GM21786 (cell line): Measurements from ENCODE around the gene PER2.
"Not testable (repeated sequence)": the region's sequence is repeated elsewhere in the genome, so short reads cannot be mapped to it uniquely, and the experiment has no call there.

Source experiments
- ATAC-seq: cut with Tn5 transposase; IDR thresholded peaks from one replicate; pipeline ENCODE4 v1.9.1; 2021; ENCODE audit not compliant: unreplicated experiment

Gene PER2

DNA sequence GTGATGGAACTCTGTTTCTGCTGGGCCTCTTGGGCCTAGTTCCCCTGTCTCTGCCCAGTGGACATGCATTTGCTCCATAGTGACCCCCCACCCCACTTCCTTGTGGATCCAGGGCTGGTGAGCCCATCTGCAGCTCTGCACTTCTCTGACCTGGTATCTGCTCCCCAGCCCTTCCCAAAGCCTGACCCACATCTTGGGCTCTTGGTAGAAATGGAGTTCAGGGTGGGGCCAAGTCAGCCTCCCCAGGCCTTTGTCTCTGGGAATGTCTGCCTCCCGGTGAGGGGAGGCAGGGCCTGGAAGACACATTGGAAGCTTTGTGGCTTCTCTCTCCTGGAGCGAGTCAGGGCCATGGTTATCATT is 25.6 kb upstream of the PER2 start:
- ATAC-seq, result no peak

DNA sequence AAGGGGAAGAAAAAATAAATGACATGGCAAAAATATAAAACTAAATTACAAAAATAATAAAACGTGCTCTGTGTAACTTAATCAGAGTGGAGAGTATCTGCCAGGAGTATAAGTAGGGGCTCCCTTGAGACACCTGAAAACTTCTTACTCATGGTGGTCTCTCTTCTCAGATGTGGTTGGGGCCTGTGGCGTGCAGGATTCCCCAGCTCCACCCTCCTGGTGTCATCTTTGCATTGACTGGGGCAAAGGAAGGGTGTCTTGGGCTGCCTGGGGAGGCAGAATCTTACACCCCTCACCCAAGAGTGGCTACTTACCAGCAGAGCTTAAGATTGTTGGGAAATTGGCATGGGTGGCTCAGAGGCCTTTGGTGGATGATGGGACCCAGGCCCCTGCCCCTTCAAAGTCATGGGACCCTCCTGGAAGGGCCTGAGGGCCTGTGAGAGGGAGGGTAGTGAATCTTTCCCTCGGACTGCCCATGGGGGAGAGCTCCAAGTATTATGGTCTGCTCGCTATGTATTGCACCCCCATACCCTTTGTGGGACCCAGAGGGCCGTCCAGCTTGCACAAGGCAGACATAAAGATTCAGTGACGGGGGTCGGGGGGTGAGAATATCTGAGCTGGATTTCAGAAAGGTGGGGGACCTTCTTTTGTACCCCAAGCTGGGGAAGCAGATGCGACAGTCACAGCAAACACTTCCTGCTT is 25.0 kb upstream of the PER2 start:
- ATAC-seq, result no peak

- ATAC-seq, result not testable (repeated sequence)
These were observed 22.3 kb upstream of the PER2 start for GRCh38 chr2:238310721-238311120.

GRCh38 chr2:238308177-238308576 is 19.8 kb upstream of the PER2 start:
- no peak for ATAC-seq

- ATAC-seq, result no peak
These were observed 18.2 kb upstream of the PER2 start for GRCh38 chr2:238306672-238306998.

GRCh38 chr2:238305965-238306671 is 17.7 kb upstream of the PER2 start:
- ATAC-seq, result no peak

GRCh38 chr2:238305092-238305862 is 16.9 kb upstream of the PER2 start:
- ATAC-seq, result no peak

DNA sequence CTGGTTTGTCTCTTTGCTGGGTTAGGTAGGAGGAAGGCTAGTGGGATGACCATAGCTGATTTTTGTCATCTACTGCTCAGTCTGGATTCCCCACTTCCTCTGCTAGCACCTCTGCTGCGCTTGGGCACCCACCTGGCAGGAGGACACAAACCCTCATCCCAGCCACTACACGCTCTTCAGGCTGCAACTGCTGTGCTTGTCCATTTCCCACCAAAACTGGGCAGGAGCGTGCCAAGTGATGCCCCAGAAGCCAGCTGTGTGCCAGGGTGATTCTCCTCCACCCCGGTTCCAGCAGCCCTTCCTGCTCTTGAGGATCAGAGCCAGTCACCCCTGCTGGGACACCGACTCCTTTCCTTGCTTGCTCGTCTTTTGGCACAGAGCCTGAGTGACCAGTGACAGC is 15.7 kb upstream of the PER2 start:
- ATAC-seq, result no peak

DNA sequence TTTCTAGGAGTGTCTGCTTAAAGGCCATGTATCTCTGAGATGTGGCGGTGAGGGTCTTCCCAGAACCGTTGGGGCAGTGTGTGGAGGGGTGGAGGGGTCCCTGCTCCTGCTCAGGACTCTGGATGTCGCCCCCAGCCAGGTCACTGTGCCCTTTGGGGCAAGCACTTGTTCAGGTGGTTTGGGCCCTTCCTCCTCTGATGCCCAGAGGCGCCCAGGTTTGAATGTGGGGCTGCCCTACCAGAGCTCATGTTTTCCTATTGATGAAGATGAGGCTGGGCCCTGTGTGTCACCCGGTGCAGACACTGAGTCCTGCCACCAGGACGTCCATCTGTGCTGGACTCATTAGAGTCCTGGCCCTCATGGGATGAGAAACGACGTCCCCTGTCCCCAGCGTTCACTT is 14.3 kb upstream of the PER2 start:
- ATAC-seq, result no peak

- no peak for ATAC-seq
These were observed 13.7 kb upstream of the PER2 start for GRCh38 chr2:238302087-238302486.

DNA sequence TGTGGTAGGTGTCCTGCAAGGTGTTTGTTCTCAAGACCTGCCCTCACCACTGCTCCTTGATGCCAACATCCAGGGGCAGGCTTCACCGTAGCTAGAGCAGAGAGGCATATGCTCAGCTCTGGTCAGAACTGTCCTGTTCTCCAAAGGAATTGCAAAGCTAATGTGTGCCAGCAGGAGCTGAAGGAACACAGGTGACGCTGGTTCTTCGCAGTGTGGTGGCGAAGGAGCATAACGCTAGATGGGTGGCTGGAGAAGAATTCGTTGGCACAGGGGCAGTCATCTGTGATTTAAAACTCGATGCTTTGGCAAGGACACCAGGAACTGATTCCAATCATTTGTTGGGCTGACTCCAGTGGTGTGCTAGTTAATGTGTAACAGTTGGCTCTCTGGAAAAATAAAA is 11.4 kb upstream of the PER2 start:
- ATAC-seq, result no peak

DNA sequence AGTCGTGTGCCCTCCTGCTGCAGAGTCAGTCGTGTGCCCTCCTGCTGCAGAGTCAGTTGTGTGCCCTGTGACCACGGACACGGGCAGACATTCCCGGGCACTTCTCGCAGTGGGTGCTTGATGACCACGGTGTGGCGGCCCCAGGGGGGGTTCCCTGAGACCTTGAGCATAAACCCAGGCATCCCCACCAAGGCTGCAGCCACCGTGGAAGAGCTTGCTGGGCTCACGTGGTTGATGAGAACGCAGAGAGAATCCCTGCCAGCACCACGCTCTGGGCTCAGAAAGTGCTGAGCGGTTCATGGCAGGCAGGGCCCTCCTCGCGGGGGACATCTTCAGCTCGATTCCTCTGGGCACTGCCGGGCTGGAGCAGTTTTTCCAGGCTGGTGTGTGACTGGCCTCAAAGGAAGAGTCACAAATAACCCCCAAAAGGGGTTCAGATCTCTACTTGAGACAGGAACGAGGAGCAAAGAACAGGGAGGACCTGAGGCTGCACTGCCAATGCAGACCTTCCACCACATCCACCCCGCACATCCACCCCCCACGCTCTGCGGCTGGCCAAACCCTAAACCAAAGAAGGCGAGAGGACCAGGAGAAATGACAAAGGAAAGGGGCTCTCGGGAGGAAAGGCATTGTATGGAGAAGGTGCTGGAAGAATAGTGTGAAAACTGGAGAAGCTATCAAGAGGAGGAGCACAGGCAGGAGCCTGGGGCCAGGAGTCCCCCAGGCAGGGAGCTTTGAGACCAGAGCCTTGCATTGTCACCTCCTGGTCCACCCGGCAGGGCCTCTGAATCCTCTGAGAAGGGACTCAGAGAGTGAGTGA is 8.4 kb upstream of the PER2 start:
- no peak for ATAC-seq

DNA sequence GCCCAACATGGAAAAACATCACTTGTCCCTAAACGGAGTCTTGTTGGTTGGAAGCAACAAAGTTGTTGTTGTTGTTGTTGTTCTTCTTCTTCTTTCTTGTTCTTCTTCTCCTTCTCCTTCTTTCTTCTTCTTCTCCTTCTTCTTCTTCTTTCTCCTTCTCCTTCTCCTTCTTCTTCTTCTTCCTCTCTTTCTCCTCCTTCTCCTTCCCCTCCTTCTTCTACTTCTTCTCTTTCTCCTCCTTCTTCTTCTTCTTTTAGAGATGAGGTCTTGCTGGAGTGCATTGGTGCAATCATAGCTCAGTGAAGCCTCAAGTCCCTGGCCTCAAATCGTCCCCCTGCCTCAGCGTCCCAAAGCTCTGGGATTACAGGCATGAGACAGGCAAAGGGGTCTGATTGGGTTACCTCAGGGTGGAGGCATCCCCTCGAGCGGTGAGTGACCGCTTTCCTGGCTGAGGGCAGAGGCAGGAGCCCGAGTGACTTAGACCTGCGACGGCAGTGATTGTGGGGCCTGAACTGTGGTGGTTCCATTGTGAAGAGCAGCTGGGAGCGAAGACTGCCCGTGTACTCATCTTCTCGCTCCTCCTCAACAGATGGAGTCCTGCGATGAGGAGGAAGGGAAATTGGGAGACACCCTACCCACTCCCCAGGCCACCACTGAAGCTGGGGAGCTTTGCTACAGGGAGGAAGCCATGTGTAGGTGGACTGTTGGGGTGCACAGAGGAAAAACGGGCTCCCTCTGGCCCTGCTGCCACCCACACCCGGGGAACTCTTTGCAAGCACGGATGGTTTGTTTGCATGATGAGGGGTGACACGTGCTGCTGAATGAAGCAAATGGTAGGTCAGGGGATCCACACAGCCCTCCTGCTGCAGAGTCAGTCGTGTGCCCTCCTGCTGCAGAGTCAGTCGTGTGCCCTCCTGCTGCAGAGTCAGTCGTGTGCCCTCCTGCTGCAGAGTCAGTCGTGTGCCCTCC is 7.0 kb upstream of the PER2 start:
- no peak for ATAC-seq

- ATAC-seq, result no peak
These were observed 6.2 kb upstream of the PER2 start for GRCh38 chr2:238294393-238295143.

- ATAC-seq, result no peak
These were observed 5.6 kb upstream of the PER2 start for GRCh38 chr2:238294046-238294392.

- ATAC-seq, result no peak
These were observed 3.3 kb upstream of the PER2 start for GRCh38 chr2:238291550-238292281.

DNA sequence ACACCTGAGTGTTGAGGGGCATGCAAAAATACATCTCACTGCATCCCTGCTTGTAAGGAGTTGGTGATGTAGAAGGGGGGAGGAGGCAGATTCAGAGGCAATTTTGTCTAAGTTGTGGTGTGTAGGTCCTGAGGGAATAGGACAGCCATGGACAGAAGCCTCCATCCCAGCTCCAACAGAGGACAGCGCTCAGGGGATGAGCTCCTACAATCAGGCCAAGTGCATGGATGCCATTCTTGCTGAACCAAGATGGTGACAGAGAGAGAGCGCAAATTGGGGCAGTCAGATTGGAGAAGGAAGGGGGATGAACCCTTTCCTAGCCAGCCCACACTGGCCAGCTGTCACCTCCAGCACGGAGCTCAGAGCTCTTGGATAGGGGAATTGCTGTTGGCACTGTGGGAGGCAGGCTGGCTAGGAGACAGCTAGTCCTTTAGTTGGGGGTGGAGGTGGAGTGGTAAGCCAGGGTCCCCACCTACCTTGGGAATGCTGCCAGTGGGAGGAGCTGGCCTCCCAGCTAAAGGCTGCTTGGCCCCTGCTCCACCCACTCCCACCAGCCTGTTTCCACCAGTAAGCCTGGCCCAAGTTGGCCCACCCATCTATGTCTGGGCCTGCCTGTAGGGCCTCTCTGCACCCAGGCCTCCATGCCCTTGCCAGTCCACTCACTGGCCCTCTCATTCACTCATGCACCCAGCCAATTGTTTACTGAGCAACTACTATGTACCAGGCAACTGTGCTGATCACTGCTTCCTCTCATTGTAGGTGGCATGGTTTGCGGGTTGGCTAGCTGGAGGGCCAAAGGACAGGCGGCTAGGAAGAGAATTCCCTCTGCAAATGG is 2.5 kb upstream of the PER2 start:
- ATAC-seq, result no peak

DNA sequence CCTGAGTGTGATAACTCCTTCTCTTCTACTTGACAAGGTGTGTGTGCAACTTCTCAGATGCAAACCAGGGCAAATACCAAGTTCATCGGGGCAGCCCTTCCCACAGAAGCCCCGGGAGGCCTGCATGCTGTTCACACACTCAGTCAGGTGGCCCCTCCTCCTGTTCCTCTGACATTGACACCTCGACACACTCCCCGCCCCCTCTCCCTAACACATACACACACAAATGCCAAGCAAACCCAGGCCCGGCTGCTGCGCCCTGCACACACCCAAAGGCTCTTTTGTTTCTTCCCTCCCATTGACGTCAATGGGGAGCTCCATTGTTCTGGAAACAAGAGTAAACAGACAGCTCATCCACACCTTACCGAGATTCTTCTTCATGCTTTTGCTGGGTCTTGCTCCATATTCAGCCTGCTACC is 1.7 kb upstream of the PER2 start:
- ATAC-seq, result no peak
